ENCODE data around the gene CMTM5.
"Not testable (repeated sequence)": the region's sequence is repeated elsewhere in the genome, so short reads cannot be mapped to it uniquely, and the experiment has no call there.

Gene CMTM5

GRCh38 chr14:23409966-23410635 is 33.3 kb downstream of the CMTM5 start:
- FAIRE-seq (no peak), DNase-seq (ENCODE audit: insufficient read length, low spot score) (no peak)
- TF ChIP-seq POLR2AphosphoS5 (IDR thresholded peaks at IDR 0.05; ENCODE audit: low read depth, low read length) = no peak
- no peak for TF ChIP-seq SPI1 (IDR thresholded peaks at IDR 0.05; ENCODE audit: low read depth, low read length)
- TF ChIP-seq POU2F2 (IDR thresholded peaks at IDR 0.05; ENCODE audit: low read depth, low read length) = no peak
- TF ChIP-seq POLR2A (IDR thresholded peaks at IDR 0.05; ENCODE audit: low read depth, low read length) = no peak
- TF ChIP-seq TAF1 (IDR thresholded peaks at IDR 0.05; ENCODE audit: low read depth, low read length) = no peak
- TF ChIP-seq PAX5 (IDR thresholded peaks at IDR 0.05; ENCODE audit: insufficient read depth, low read length, severe bottlenecking) = no peak

DNA sequence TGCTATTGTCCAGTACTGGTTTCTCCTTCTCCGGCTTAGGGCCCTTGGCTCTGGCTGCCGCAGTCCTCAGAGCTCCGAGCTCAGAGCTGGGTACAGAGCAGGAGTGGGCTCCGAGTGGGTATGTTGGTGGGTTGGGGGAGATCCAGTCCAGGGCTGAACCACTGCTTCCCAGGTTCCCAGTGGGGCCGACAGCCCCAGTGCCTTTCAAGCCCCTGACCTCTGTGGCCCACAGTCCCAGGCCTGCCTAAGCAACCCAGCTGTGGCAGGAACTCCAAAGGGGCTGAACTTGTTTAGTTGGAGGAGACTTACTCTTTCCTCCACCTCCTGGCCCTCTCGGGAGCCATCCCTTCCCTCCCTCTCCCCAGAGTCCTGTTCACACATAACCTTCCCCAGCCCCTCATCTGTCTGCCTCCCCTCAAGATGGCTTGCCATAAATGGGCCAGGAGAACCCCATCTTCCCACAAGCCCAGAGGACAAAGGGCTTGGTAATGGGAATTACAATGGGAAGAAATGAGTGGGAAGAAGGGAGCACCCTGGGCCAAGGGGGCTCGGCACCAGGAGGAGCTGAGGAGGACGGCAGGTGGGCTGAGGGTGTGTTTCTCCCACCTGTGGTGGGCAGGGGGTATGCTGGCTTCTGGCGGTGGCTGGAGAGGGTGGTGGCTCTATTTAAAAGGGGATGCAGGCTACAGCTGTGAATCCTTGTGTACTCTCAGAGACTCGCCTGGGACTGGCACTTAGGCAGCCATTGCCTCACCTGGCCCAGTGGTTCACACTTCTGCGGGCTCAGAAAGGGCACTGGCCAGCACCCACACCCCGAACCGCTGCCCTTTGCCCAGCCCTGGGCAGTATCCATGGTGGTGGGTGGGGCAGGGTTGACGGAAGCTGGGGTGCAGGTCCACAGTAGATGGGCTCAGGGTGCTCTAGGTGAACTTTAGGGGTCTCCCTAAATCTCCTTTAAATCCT is 35.0 kb downstream of the CMTM5 start:
- no peak for FAIRE-seq
- no peak for TF ChIP-seq POLR2A (IDR thresholded peaks at IDR 0.05; ENCODE audit: low read depth, low read length)
- no peak for TF ChIP-seq POU2F2 (IDR thresholded peaks at IDR 0.05; ENCODE audit: low read depth, low read length)
- TF ChIP-seq POLR2AphosphoS5 (IDR thresholded peaks at IDR 0.05; ENCODE audit: low read depth, low read length) = no peak
- no peak for DNase-seq (ENCODE audit: insufficient read length, low spot score)

DNA sequence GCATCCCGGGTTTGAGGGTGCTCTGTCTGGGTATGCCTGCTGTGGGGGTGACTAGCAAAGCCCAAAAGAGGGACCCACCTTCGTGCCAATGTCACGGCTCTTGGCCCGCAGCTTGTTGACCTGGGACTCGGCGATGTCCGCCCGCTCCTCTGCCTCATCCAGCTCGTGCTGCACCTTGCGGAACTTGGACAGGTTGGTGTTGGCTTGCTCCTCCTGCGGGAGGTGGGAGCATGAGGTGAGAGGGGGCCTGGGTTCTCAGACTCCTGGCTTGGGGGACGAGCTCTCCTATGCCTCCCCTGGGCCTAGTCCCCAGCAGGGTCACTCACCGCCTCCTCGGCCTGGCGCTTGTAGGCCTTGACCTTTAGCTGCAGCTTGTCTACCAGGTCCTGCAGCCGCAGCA is 36.8 kb downstream of the CMTM5 start:
- no peak for DNase-seq (ENCODE audit: insufficient read length, low spot score)
- TF ChIP-seq PAX5 (IDR thresholded peaks at IDR 0.05; ENCODE audit: insufficient read depth, low read length, severe bottlenecking) (no peak), POU2F2 (IDR thresholded peaks at IDR 0.05; ENCODE audit: low read depth, low read length) (no peak), TAF1 (IDR thresholded peaks at IDR 0.05; ENCODE audit: low read depth, low read length) (no peak), POLR2AphosphoS5 (IDR thresholded peaks at IDR 0.05; ENCODE audit: low read depth, low read length) (no peak), SPI1 (IDR thresholded peaks at IDR 0.05; ENCODE audit: low read depth, low read length) (no peak), POLR2A (IDR thresholded peaks at IDR 0.05; ENCODE audit: low read depth, low read length) (no peak)
- no peak for FAIRE-seq

- DNase-seq (ENCODE audit: insufficient read length, low spot score) = no peak
- FAIRE-seq = no peak
- TF ChIP-seq POLR2AphosphoS5 (IDR thresholded peaks at IDR 0.05; ENCODE audit: low read depth, low read length) (no peak), PAX5 (IDR thresholded peaks at IDR 0.05; ENCODE audit: insufficient read depth, low read length, severe bottlenecking) (no peak), POLR2A (IDR thresholded peaks at IDR 0.05; ENCODE audit: low read depth, low read length) (no peak), TAF1 (IDR thresholded peaks at IDR 0.05; ENCODE audit: low read depth, low read length) (no peak), POU2F2 (IDR thresholded peaks at IDR 0.05; ENCODE audit: low read depth, low read length) (no peak), SPI1 (IDR thresholded peaks at IDR 0.05; ENCODE audit: low read depth, low read length) (no peak)
Observed at GRCh38 chr14:23414254-23414653, 37.4 kb downstream of the CMTM5 start.

- DNase-seq (ENCODE audit: insufficient read length, low spot score) (no peak), FAIRE-seq (no peak)
- TF ChIP-seq TAF1 (IDR thresholded peaks at IDR 0.05; ENCODE audit: low read depth, low read length) (no peak), POU2F2 (IDR thresholded peaks at IDR 0.05; ENCODE audit: low read depth, low read length) (no peak), POLR2AphosphoS5 (IDR thresholded peaks at IDR 0.05; ENCODE audit: low read depth, low read length) (no peak), PAX5 (IDR thresholded peaks at IDR 0.05; ENCODE audit: insufficient read depth, low read length, severe bottlenecking) (no peak), SPI1 (IDR thresholded peaks at IDR 0.05; ENCODE audit: low read depth, low read length) (no peak), POLR2A (IDR thresholded peaks at IDR 0.05; ENCODE audit: low read depth, low read length) (no peak)
Observed at GRCh38 chr14:23414906-23415820, 38.3 kb downstream of the CMTM5 start.

GRCh38 chr14:23415821-23416778 is 39.3 kb downstream of the CMTM5 start:
- DNase-seq (ENCODE audit: insufficient read length, low spot score) (no peak), FAIRE-seq (no peak)
- no peak for TF ChIP-seq TAF1 (IDR thresholded peaks at IDR 0.05; ENCODE audit: low read depth, low read length)
- no peak for TF ChIP-seq POLR2A (IDR thresholded peaks at IDR 0.05; ENCODE audit: low read depth, low read length)
- TF ChIP-seq POU2F2 (IDR thresholded peaks at IDR 0.05; ENCODE audit: low read depth, low read length) = no peak
- no peak for TF ChIP-seq PAX5 (IDR thresholded peaks at IDR 0.05; ENCODE audit: insufficient read depth, low read length, severe bottlenecking)
- TF ChIP-seq POLR2AphosphoS5 (IDR thresholded peaks at IDR 0.05; ENCODE audit: low read depth, low read length) = no peak
- TF ChIP-seq SPI1 (IDR thresholded peaks at IDR 0.05; ENCODE audit: low read depth, low read length) = no peak

DNA sequence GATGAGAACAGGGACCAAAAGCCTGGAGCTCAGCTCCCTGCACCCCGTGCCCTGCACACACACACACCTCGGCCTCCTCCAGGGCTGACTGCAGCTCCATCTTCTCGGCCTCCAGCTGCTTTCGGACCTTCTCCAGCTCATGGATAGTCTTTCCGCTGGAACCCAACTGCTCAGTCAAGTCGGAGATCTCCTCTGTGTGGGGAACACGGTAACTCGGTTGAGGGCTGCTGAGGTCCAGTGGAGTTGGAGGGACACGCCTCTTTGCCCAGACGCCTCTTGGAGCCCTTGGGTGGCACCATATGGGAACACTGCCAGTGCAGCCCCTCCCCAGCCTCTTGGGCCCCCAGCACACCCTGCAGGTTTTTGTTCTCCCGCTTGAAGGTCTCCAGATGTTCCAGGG is 40.0 kb downstream of the CMTM5 start:
- FAIRE-seq (no peak), DNase-seq (ENCODE audit: insufficient read length, low spot score) (no peak)
- no peak for TF ChIP-seq POLR2A (IDR thresholded peaks at IDR 0.05; ENCODE audit: low read depth, low read length)
- TF ChIP-seq POLR2AphosphoS5 (IDR thresholded peaks at IDR 0.05; ENCODE audit: low read depth, low read length) = no peak
- TF ChIP-seq PAX5 (IDR thresholded peaks at IDR 0.05; ENCODE audit: insufficient read depth, low read length, severe bottlenecking) = no peak
- TF ChIP-seq POU2F2 (IDR thresholded peaks at IDR 0.05; ENCODE audit: low read depth, low read length) = no peak

GRCh38 chr14:23417269-23417668 is 40.4 kb downstream of the CMTM5 start:
- FAIRE-seq; DNase-seq (ENCODE audit: insufficient read length, low spot score): not testable (repeated sequence)
